Measurements from ENCODE around the gene TMEM196.
"Not testable (repeated sequence)": the region's sequence is repeated elsewhere in the genome, so short reads cannot be mapped to it uniquely, and the experiment has no call there.

Gene TMEM196

DNA sequence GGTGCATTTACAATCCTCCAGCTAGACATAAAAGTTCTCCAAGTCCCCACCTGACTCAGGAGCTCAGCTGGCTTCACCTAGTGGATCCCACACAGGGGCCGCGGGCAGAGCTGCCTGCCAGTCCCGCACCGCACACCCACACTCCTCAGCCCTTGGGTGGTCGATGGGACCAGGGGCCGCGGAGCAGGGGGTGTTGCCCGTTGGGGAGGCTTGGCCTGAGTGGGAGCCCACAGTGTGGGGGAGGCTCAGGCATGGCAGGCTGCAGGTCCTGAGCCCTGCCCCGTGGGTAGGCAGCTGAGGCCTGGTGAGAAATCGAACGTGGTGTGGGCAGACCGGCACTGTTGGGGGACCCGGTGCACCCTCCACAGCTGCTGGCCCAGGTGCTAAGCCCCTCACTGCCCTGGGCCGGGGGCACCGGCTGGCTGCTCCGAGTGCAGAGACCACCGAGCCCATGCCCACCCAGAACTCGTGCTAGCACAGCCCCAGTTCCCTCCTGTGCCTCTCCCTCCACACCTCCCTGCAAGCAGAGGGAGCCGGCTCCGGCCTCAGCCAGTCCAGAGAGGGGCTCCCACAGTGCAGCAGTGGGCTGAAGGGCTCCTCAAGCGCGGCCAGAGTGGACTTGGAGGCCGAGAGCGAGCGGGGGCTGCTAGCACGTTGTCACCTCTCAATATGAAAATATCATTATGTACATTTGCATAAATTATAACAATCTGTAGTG lies 81.1 kb downstream of the TMEM196 start:
- DNase-seq (ENCODE audit: low read depth in 1 of 2, low spot score in 1 of 2): no peak
- no peak overlapping the region for H3K4me3 ChIP-seq (replicated peaks; ENCODE audit: insufficient read depth, low read length)

DNA sequence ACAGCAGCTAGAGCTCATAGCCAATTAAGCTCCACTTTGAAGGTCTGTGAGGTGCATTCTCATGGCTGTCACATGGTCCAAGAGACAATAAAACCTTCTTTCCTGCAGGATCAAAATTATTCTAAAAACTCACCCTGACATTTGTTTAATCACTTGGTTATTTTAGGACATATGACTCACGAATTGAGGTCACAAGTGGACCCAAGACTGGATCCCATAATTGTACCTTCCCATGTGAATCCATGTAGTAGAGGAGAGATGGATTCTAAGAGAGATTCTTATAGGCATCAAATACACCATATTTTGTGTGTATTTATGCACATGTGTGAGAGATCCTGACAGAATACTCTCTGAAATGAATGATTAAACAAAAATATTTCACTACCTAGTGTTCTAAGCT lies 82.7 kb downstream of the TMEM196 start:
- DNase-seq (ENCODE audit: low read depth in 1 of 2, low spot score in 1 of 2): no peak
- Histone ChIP-seq H3K27me3 (ENCODE audit: insufficient read depth, poor library complexity, severe bottlenecking) (no peaks in the 10 kb centered on the region), H3K4me3 (replicated peaks; ENCODE audit: insufficient read depth, low read length) (no peak overlapping the region), H3K27ac (replicated peaks) (no peak overlapping the region)
- TF ChIP-seq SPI1 (IDR thresholded peaks at IDR 0.05; ENCODE audit: borderline replicate concordance, low read depth) (no peak), POLR2AphosphoS5 (IDR thresholded peaks at IDR 0.05; ENCODE audit: low read depth) (no peak), GABPA (IDR thresholded peaks at IDR 0.05; ENCODE audit: low read depth) (no peak)
- TF ChIP-seq, protein P1, sequence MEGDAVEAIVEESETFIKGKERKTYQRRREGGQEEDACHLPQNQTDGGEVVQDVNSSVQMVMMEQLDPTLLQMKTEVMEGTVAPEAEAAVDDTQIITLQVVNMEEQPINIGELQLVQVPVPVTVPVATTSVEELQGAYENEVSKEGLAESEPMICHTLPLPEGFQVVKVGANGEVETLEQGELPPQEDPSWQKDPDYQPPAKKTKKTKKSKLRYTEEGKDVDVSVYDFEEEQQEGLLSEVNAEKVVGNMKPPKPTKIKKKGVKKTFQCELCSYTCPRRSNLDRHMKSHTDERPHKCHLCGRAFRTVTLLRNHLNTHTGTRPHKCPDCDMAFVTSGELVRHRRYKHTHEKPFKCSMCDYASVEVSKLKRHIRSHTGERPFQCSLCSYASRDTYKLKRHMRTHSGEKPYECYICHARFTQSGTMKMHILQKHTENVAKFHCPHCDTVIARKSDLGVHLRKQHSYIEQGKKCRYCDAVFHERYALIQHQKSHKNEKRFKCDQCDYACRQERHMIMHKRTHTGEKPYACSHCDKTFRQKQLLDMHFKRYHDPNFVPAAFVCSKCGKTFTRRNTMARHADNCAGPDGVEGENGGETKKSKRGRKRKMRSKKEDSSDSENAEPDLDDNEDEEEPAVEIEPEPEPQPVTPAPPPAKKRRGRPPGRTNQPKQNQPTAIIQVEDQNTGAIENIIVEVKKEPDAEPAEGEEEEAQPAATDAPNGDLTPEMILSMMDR (IDR thresholded peaks at IDR 0.05; ENCODE audit: insufficient read depth, low read length): no peak
- TF ChIP-seq, protein P2, sequence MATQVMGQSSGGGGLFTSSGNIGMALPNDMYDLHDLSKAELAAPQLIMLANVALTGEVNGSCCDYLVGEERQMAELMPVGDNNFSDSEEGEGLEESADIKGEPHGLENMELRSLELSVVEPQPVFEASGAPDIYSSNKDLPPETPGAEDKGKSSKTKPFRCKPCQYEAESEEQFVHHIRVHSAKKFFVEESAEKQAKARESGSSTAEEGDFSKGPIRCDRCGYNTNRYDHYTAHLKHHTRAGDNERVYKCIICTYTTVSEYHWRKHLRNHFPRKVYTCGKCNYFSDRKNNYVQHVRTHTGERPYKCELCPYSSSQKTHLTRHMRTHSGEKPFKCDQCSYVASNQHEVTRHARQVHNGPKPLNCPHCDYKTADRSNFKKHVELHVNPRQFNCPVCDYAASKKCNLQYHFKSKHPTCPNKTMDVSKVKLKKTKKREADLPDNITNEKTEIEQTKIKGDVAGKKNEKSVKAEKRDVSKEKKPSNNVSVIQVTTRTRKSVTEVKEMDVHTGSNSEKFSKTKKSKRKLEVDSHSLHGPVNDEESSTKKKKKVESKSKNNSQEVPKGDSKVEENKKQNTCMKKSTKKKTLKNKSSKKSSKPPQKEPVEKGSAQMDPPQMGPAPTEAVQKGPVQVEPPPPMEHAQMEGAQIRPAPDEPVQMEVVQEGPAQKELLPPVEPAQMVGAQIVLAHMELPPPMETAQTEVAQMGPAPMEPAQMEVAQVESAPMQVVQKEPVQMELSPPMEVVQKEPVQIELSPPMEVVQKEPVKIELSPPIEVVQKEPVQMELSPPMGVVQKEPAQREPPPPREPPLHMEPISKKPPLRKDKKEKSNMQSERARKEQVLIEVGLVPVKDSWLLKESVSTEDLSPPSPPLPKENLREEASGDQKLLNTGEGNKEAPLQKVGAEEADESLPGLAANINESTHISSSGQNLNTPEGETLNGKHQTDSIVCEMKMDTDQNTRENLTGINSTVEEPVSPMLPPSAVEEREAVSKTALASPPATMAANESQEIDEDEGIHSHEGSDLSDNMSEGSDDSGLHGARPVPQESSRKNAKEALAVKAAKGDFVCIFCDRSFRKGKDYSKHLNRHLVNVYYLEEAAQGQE (IDR thresholded peaks at IDR 0.05; ENCODE audit: insufficient replicate concordance, low read depth): no peak

More for the DNA sequence above, 81.1 kb downstream of the TMEM196 start:
- H3K27ac ChIP-seq (replicated peaks): no peak overlapping the region
- no peaks in the 10 kb centered on the region for H3K27me3 ChIP-seq (ENCODE audit: insufficient read depth, poor library complexity, severe bottlenecking)
- TF ChIP-seq, protein P2 (IDR thresholded peaks at IDR 0.05; ENCODE audit: insufficient replicate concordance, low read depth): no peak
- no peak for TF ChIP-seq SPI1 (IDR thresholded peaks at IDR 0.05; ENCODE audit: borderline replicate concordance, low read depth)
- no peak for TF ChIP-seq POLR2AphosphoS5 (IDR thresholded peaks at IDR 0.05; ENCODE audit: low read depth)
- TF ChIP-seq GABPA (IDR thresholded peaks at IDR 0.05; ENCODE audit: low read depth): no peak
- TF ChIP-seq, protein P1 (IDR thresholded peaks at IDR 0.05; ENCODE audit: insufficient read depth, low read length): no peak

DNA sequence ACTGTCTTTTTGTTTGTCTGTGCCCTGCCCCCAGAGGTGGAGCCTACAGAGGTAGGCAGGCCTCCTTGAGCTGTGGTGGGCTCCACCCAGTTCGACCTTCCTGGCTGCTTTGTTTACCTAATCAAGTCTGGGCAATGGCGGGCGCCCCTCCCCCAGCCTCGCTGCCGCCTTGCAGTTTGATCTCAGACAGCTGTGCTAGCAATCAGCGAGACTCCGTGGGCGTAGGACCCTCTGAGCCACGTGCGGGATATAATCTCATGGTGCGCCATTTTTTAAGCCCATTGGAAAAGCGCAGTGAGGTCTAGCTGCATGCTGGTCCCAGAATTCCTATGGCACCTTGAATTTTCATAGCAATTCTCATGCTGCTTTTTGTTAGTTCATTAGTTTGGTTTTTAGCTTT lies 84.3 kb downstream of the TMEM196 start:
- not testable (repeated sequence) for DNase-seq (ENCODE audit: low read depth in 1 of 2, low spot score in 1 of 2); H3K27me3 ChIP-seq (ENCODE audit: insufficient read depth, poor library complexity, severe bottlenecking); H3K27ac ChIP-seq (replicated peaks); H3K4me3 ChIP-seq (replicated peaks; ENCODE audit: insufficient read depth, low read length)

- TF ChIP-seq, protein P1 (IDR thresholded peaks at IDR 0.05; ENCODE audit: insufficient read depth, low read length): no peak
- TF ChIP-seq SPI1 (IDR thresholded peaks at IDR 0.05; ENCODE audit: borderline replicate concordance, low read depth) (no peak), POLR2AphosphoS5 (IDR thresholded peaks at IDR 0.05; ENCODE audit: low read depth) (no peak), GABPA (IDR thresholded peaks at IDR 0.05; ENCODE audit: low read depth) (no peak)
- TF ChIP-seq, protein P2 (IDR thresholded peaks at IDR 0.05; ENCODE audit: insufficient replicate concordance, low read depth): no peak
- DNase-seq (ENCODE audit: low read depth in 1 of 2, low spot score in 1 of 2): no peak
- Histone ChIP-seq H3K27ac (replicated peaks) (no peak overlapping the region), H3K27me3 (ENCODE audit: insufficient read depth, poor library complexity, severe bottlenecking) (no peaks in the 10 kb centered on the region), H3K4me3 (replicated peaks; ENCODE audit: insufficient read depth, low read length) (no peak overlapping the region)
These were observed 91.8 kb downstream of the TMEM196 start for GRCh38 chr7:19681596-19681995.
